ENCODE measurements around the gene TTLL11. TPM values are rescaled to one million over a fixed set of nuclear protein-coding genes. Genes with fewer than 3 reads are reported as not detected.

Gene TTLL11
- total and polyA plus RNA-seq, 2 of the 8 experiments (the other 6 are each of a cell fraction or from before 2014, with no cell fraction given) = 0.56 to 0.80 TPM

DNA sequence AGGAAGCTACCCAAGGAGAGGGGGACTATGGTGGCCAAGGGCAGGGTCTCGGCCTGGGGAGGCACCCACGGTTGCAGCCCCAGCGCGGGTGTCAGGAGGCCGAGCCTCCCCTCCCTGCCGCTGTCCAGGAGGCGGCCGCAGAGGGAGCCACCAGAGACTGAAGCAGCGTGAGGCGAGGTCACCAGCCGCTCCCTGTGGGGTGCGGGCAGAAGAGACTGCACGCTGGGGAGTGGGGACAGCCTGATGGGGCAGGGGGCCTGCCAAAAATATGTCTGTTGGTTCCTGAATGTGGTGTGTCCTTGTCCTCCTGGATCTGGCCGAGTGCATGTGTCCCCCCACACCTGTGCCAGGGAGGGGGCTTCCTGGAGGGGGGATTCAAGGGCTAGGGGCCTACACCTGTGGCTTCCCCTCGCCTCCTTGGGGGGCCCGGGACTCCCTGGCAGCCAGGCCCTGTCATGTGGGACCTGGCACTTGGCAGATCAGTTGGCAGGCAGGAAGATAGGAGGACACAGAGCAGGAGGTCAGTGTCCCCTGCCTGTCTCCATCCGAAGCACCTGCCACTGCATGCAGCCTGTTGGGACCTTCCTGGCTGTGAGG lies 310.5 kb downstream of the TTLL11 start:
- no peak for FAIRE-seq
- no peak for DNase-seq (ENCODE audit: low read depth in 1 of 2, low spot score in 2 of 2)
- no peak overlapping the region for H3K18ac ChIP-seq (ENCODE audit: extremely low read depth, low read length)
- H2AFZ ChIP-seq (ENCODE audit: low read length) = no peak overlapping the region
- H3K4me2 ChIP-seq (ENCODE audit: insufficient read depth in 1 of 2, low read depth in 2 of 2, low read length in 2 of 2) = no peak overlapping the region
- no peak overlapping the region for H3K23ac ChIP-seq (ENCODE audit: insufficient read length)
- H3K79me1 ChIP-seq (ENCODE audit: low read depth, low read length) = no peaks in the 10 kb centered on the region
- peaks cover 2 to 14% (median 8%) of the 10 kb centered on the region in 4 experiments; a peak in 6 of 8 replicates for H3K36me3 ChIP-seq (ENCODE audit: control insufficient read depth in 2 of 4, insufficient read depth in 4 of 4, low read length in 3 of 4)
- H4K8ac ChIP-seq (ENCODE audit: extremely low read depth, insufficient read depth, low read length) = no peak overlapping the region
- ChIA-PET CTCF (ENCODE audit: partially characterized antibody) (interaction anchor here (0.7 to 1.6 kb wide), 3 partner anchors 17 to 77 kb away, joined by 3 read pairs; no protein-coding TSS in a partner anchor), POLR2A (ENCODE audit: partially characterized antibody) (no interaction called here)
- no peak overlapping the region for H2BK15ac ChIP-seq (ENCODE audit: low read length)
- peak overlapping the region; percentile 73; the same call in 1 of the 2 replicates for H2BK5ac ChIP-seq (ENCODE audit: low read depth, low read length)
- H2BK120ac ChIP-seq (replicated peaks; ENCODE audit: low read depth, low read length) = no peak overlapping the region
- H2AK5ac ChIP-seq (ENCODE audit: low read depth, low read length) = no peak overlapping the region
- 0 out of 2 replicates have a peak, but pooled peaks cover 2% of the 10 kb centered on the region for H3K23me2 ChIP-seq (ENCODE audit: low read depth, low read length)
- H3K27ac ChIP-seq (ENCODE audit: low read depth, low read length) = no peak overlapping the region
- H4K5ac ChIP-seq (ENCODE audit: insufficient read length, low read depth, low read length) = no peak overlapping the region
- H4K20me1 ChIP-seq (replicated peaks in 1 of 2; ENCODE audit: control insufficient read depth in 1 of 2, insufficient read depth in 2 of 2, low read length in 2 of 2) = peaks cover 0 to 3% of the 10 kb centered on the region in 2 experiments
- no peak overlapping the region for H4K91ac ChIP-seq (replicated peaks; ENCODE audit: insufficient read length, low read length)
- 89% methylated on average over 15 of the region's 17 CpGs; no CpG with 5 or more reads in 1 of the 2 experiments for WGBS, 2 experiments (ENCODE audit: extremely low coverage in 1 of 2, insufficient coverage in 1 of 2, insufficient read length in 1 of 2, insufficient replicate concordance in 2 of 2, low coverage in 1 of 2, low lambda C conversion rate in 2 of 2, missing lambda C conversion rate in 1 of 2)
- H3K4me3 ChIP-seq (ENCODE audit: extremely low read depth in 1 of 4, insufficient read depth in 2 of 4, low read depth in 3 of 4, low read length in 4 of 4) = no peak overlapping the region
- no peak overlapping the region for H3K14ac ChIP-seq (ENCODE audit: insufficient read length)
- H3K4me1 ChIP-seq (replicated peaks in 1 of 4; ENCODE audit: control insufficient read depth in 3 of 4, insufficient read depth in 4 of 4, low read length in 3 of 4) = peaks cover 0 to 20% (median 10%) of the 10 kb centered on the region in 4 experiments; a peak in 6 of 7 replicates
- H3K79me2 ChIP-seq (ENCODE audit: control insufficient read depth in 1 of 2, insufficient read depth in 2 of 2, low read length in 2 of 2) = no peaks in the 10 kb centered on the region; a peak in 1 of 4 replicates
- H3K56ac ChIP-seq (replicated peaks; ENCODE audit: insufficient read length, low read depth, low read length) = no peak overlapping the region
- no peaks in the 10 kb centered on the region for H3K27me3 ChIP-seq (replicated peaks in 1 of 4; ENCODE audit: control insufficient read depth in 3 of 4, extremely low read depth in 1 of 4, insufficient read depth in 3 of 4, low read length in 3 of 4)
- no peaks in the 10 kb centered on the region for H3K9me3 ChIP-seq (ENCODE audit: insufficient read depth in 2 of 2, low read depth in 1 of 2, low read length in 1 of 2)
- TF ChIP-seq HDAC6 (IDR thresholded peaks at IDR 0.05; ENCODE audit: low read depth, low read length) (no peak), RXRA (IDR thresholded peaks at IDR 0.05; ENCODE audit: insufficient read depth, low read depth, low read length) (no peak), GABPA (IDR thresholded peaks at IDR 0.05; ENCODE audit: borderline replicate concordance, insufficient read depth, low read length) (no peak), POLR2A (IDR thresholded peaks at IDR 0.05; ENCODE audit: control extremely low read depth in 1 of 2, low read depth in 2 of 2, low read length in 2 of 2) (no peak), PHF8 (conservative IDR thresholded peaks at IDR 0.05; ENCODE audit: low read depth, low read length) (no peak)
- no peak overlapping the region for H2BK12ac ChIP-seq (ENCODE audit: low read depth, low read length)
- H3K9ac ChIP-seq (replicated peaks in 1 of 4; ENCODE audit: extremely low read depth in 1 of 4, low read depth in 3 of 4, low read length in 3 of 4) = no peak overlapping the region
- H3K4ac ChIP-seq (replicated peaks; ENCODE audit: insufficient read length, low read depth, low read length) = no peak overlapping the region
- H2BK20ac ChIP-seq (ENCODE audit: low read length) = no peak overlapping the region

Data from H1 (cell line).